Gastrocnemius medialis (tissue), 4 donors: ENCODE results near the gene DDIT4. TPM values are rescaled to one million over a fixed set of nuclear protein-coding genes. Genes with fewer than 3 reads are reported as not detected.

ENCODE experiments used
- ATAC-seq, 2 donors: fragments of 150-250 bp; one replicate each; pipeline ENCODE4 v1.9.1; 2016
- DNase-seq, 2 donors: peaks; one replicate each; pipeline ENCODE4 v3.0.0-alpha.2; 2019
- H3K27ac ChIP-seq, 4 donors: fragments of 200-600 bp; sonication (generic); 1 replicate in 1 of 4; 2 replicates in 3 of 4; pipeline ENCODE4 v1.5.1; 2016 to 2018; ENCODE audit warnings: mild to moderate bottlenecking in 2 of 4, moderate library complexity in 1 of 4
- H3K27me3 ChIP-seq, 3 donors: fragments of 200-600 bp; sonication (generic) in 2 of 3; 1 replicate in 1 of 3; 2 replicates in 2 of 3; pipeline versions ENCODE4 v1.5.1 to v1.6.0; 2016 to 2019; ENCODE audit warnings: mild to moderate bottlenecking in 1 of 3, moderate library complexity in 1 of 3
- H3K36me3 ChIP-seq, 2 donors: fragments of 200-600 bp; sonication (generic) in 1 of 2; one replicate each; pipeline ENCODE4 v1.5.1; 2017 to 2018
- H3K4me1 ChIP-seq, 2 donors: fragments of 200-600 bp; sonication (generic) in 1 of 2; one replicate each; pipeline ENCODE4 v1.5.1; 2016 to 2017; ENCODE audit warnings: mild to moderate bottlenecking in 2 of 2
- H3K4me3 ChIP-seq, 4 donors: fragments of 200-600 bp; sonication (generic) in 3 of 4; 1 replicate in 1 of 4; 2 replicates in 3 of 4; pipeline ENCODE4 v1.5.1; 2016 to 2019; ENCODE audit warnings: mild to moderate bottlenecking in 2 of 4
- H3K9me3 ChIP-seq, 3 donors: fragments of 200-600 bp; sonication (generic) in 2 of 3; 1 replicate in 1 of 3; 2 replicates in 2 of 3; pipeline ENCODE4 v1.5.1; 2016 to 2019
- POLR2A ChIP-seq, 2 donors: fragments of 450-650 bp; IDR thresholded peaks; one replicate each; pipeline ENCODE4 v1.6.1; 2017; ENCODE audit warnings: antibody characterized with exemption in 2 of 2, mild to moderate bottlenecking in 2 of 2, moderate library complexity in 2 of 2
- in situ Hi-C, 4 donors: fragments of 200-750 bp; cut with MboI; loops; one replicate each; pipeline versions ENCODE4 v1.15.0 to v1.8.0; 2017; ENCODE audit warnings: low sequenced_read_pairs in 4 of 4
- intact Hi-C: fragments of 100-400 bp; cut with DNase I; formaldehyde crosslinking; loops from one replicate; pipeline ENCODE4 v1.15.1; 2023; ENCODE audit warnings: low total_unique reads
- total RNA-seq, 4 donors: library from RNA; depleted of rRNA; stranded (reverse); fragments of >200 nt; gene quantifications; one replicate each; pipeline versions ENCODE4 v1.1.0 to v1.2.3, GENCODE V29; 2016
- TF ChIP-seq, protein P1 (sequence below), 5 experiments: fragments of 450-650 bp in 3 of 5; fragments of 200-600 bp in 2 of 5; sonication (generic) in 2 of 5; IDR thresholded peaks in 4 of 5; conservative IDR thresholded peaks in 1 of 5; 1 replicate in 4 of 5; 2 replicates in 1 of 5; pipeline ENCODE4 v1.5.1; 2016 to 2019; ENCODE audit warnings: antibody characterized with exemption in 5 of 5, mild to moderate bottlenecking in 3 of 5, moderate library complexity in 3 of 5

The DDIT4 gene
- total RNA-seq, 4 donors from 2014 or later: 296 to 667 (median 319) TPM

DNA sequence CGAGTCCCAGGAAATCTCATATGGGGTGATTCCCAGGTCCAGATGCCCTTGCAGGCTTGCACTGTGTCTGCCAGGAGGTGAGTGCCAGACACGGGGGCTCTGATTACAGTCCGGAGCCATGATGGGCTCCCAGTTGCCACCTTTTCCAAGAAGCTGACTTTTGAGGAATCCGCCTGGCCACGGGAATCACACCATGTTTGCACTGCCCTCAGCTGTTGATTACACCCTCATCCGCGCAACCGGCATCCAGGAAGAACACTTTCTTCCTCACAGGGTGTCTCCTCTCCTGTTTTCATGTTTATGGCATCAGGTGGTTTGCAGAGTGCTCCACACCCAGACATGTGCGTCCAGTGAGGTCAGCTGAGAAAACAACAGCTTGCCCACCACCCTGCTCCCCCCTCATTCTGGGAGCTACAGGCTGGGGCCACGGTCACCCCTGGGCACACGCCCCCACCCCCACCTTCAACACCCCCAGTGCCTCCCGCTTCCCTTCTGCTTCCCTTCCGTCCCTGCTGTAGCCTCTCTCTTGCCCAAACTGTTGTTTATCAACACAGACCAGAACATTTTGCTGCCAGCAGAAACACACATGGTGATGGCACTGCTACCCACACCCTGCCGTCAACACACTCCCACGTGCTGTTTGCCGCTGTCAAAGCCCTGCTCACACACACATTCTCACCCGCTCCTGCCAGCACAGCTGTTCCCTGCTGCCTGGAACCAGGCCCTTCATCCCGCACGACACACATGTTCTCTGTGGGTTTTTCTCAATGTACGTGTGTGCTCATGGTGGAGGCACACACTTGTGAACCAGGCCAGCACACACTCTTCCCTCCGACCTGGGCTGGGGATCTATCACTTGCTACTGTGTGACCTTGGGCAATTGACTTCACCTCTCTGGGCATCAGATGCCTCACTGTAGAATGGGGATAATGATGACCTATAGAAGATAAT lies 35.8 kb downstream of the DDIT4 start:
- TF ChIP-seq, protein P1, sequence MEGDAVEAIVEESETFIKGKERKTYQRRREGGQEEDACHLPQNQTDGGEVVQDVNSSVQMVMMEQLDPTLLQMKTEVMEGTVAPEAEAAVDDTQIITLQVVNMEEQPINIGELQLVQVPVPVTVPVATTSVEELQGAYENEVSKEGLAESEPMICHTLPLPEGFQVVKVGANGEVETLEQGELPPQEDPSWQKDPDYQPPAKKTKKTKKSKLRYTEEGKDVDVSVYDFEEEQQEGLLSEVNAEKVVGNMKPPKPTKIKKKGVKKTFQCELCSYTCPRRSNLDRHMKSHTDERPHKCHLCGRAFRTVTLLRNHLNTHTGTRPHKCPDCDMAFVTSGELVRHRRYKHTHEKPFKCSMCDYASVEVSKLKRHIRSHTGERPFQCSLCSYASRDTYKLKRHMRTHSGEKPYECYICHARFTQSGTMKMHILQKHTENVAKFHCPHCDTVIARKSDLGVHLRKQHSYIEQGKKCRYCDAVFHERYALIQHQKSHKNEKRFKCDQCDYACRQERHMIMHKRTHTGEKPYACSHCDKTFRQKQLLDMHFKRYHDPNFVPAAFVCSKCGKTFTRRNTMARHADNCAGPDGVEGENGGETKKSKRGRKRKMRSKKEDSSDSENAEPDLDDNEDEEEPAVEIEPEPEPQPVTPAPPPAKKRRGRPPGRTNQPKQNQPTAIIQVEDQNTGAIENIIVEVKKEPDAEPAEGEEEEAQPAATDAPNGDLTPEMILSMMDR (IDR thresholded peaks at IDR 0.05 in 4 of 5, conservative IDR thresholded peaks at IDR 0.05 in 1 of 5): no peak
- peak; percentile 27 to 60 for TF ChIP-seq POLR2A (IDR thresholded peaks at IDR 0.05)
- Histone ChIP-seq H3K4me1 (peaks cover 51 to 65% of the 10 kb centered on the region in 2 donors), H3K27ac (peak overlapping the region; percentile 93 to 97 (median 96)), H3K27me3 (no peaks in the 10 kb centered on the region), H3K36me3 (no peaks in the 10 kb centered on the region), H3K4me3 (peak overlapping the region; percentile 2 to 18 (median 8)), H3K9me3 (no peaks in the 10 kb centered on the region)
- in situ Hi-C loops (loop anchor here in 2 of 4 donors (5.0 to 10.0 kb wide), 2 partner anchors 32 to 75 kb away; no protein-coding TSS in a partner anchor), intact Hi-C loops (loop anchor here (1.0 to 10.0 kb wide), 3 partner anchors 36 to 445 kb away; partner anchors contain the start of gene DDIT4)
- ATAC-seq: peak; percentile 74 to 82
- DNase-seq: peak; percentile 96

DNA sequence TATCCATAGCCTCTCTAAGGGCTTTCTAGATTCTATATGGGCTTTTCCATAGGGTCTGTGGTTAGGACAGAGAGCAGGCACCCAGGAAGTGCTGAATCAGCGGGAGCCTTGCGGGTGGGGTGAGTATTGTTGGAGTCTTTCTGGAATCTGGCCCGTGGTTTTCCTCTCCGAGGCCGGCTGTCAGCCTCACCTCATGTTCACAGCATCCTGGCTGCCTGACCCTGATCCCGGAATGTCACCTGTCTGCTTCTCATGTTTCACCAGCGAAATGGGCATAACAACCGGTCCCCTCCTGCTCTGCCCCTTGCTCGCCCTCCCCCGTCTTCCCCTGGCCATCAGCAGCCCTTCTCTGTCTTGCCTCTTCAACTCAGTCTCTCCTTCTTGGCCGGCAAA lies 36.5 kb downstream of the DDIT4 start:
- TF ChIP-seq, protein P1 (IDR thresholded peaks at IDR 0.05 in 4 of 5, conservative IDR thresholded peaks at IDR 0.05 in 1 of 5): no peak
- TF ChIP-seq POLR2A (IDR thresholded peaks at IDR 0.05): peak in 1 of 2 donors; percentile 24
- H3K4me1 ChIP-seq: peaks cover 58 to 66% of the 10 kb centered on the region in 2 donors
- intact Hi-C loops (loop anchor here (10.0 kb wide), 1 partner anchor 445 kb away; no protein-coding TSS in a partner anchor), in situ Hi-C loops (loop anchor here in 2 of 4 donors (5.0 to 10.0 kb wide), 2 partner anchors 33 to 75 kb away; no protein-coding TSS in a partner anchor)
- H3K27me3 ChIP-seq: no peaks in the 10 kb centered on the region
- H3K9me3 ChIP-seq: no peaks in the 10 kb centered on the region
- peak overlapping the region; percentile 93 to 97 (median 96) for H3K27ac ChIP-seq
- DNase-seq (peak; percentile 66 to 74), ATAC-seq (peak; percentile 10 to 12)
- H3K4me3 ChIP-seq: peak overlapping the region; percentile 2 to 18 (median 8)
- no peaks in the 10 kb centered on the region for H3K36me3 ChIP-seq

DNA sequence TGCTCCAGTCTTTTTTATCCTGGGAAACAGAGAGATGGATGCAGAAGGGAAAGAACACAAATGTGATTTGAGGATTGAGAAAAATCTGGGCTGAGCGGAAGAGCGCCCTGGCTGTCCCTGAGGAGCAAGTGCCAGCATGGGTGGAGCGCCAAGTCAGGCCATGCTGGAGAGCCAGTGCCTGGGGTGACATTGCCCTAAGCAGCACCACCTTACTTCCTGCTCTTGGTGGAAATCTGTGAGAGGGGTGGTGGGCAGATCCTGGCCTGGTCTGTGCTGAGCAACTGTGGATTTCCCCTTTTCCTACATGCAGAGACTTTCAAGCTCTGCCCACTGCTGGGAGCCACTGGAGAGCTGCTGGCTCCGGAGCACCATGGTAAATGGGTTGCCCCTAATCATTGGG lies 36.9 kb downstream of the DDIT4 start:
- DNase-seq: peak in 1 of 2 donors; percentile 78
- peaks cover 62 to 66% of the 10 kb centered on the region in 2 donors for H3K4me1 ChIP-seq
- no peaks in the 10 kb centered on the region for H3K27me3 ChIP-seq
- no peak for TF ChIP-seq POLR2A (IDR thresholded peaks at IDR 0.05)
- TF ChIP-seq, protein P1 (IDR thresholded peaks at IDR 0.05 in 4 of 5, conservative IDR thresholded peaks at IDR 0.05 in 1 of 5): no peak
- no peaks in the 10 kb centered on the region for H3K36me3 ChIP-seq
- H3K9me3 ChIP-seq: no peaks in the 10 kb centered on the region
- peak overlapping the region; percentile 93 to 97 (median 96) for H3K27ac ChIP-seq
- peak in 1 of 2 donors; percentile 18 for ATAC-seq
- intact Hi-C loops (loop anchor here (10.0 kb wide), 1 partner anchor 446 kb away; no protein-coding TSS in a partner anchor), in situ Hi-C loops (loop anchor here in 2 of 4 donors (5.0 to 10.0 kb wide), 2 partner anchors 33 to 76 kb away; no protein-coding TSS in a partner anchor)
- H3K4me3 ChIP-seq: peak overlapping the region in 3 of 4 donors; percentile 2 to 18 (median 5)

DNA sequence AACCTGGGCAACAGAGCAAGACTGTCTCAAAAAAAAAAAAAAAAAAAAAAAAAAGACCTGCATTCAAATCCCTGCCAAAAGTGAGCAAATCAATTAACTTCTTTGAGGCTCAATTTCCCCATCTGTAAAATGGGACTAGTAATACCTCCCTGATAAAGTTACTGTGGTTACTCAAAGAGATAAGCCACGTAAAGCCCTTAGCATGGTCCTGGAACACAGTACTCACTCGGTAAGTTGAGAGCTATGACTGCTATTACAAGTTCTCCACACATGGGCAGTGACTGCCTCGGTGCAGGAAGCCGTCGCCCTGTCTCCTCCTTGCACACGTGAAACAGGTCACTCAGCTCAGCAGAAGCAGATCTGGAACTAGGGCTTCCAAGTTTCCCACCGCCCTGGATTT lies 37.9 kb downstream of the DDIT4 start:
- in situ Hi-C loops (loop anchor here in 2 of 4 donors (5.0 to 10.0 kb wide), 2 partner anchors 34 to 77 kb away; no protein-coding TSS in a partner anchor), intact Hi-C loops (loop anchor here (10.0 kb wide), 1 partner anchor 447 kb away; no protein-coding TSS in a partner anchor)
- no peak for ATAC-seq

More for the DNA sequence above, 37.9 kb downstream of the DDIT4 start:
- no peaks in the 10 kb centered on the region for H3K36me3 ChIP-seq
- TF ChIP-seq, protein P1 (IDR thresholded peaks at IDR 0.05 in 4 of 5, conservative IDR thresholded peaks at IDR 0.05 in 1 of 5): no peak
- TF ChIP-seq POLR2A (IDR thresholded peaks at IDR 0.05): peak; percentile 23 to 43
- H3K27ac ChIP-seq: peak overlapping the region in 3 of 4 donors; percentile 94 to 97 (median 97)
- H3K27me3 ChIP-seq: no peaks in the 10 kb centered on the region
- H3K9me3 ChIP-seq: no peaks in the 10 kb centered on the region
- H3K4me3 ChIP-seq: no peak overlapping the region
- DNase-seq: no peak
- H3K4me1 ChIP-seq: peaks cover 66% of the 10 kb centered on the region in 2 donors
